Activated T-helper 17 cell treated with anti-CD3 and anti-CD28 coated beads, Interleukin-2, amount 50 U/mL, for 72 hours (primary cell): ENCODE results near the gene F13B. TPM values are rescaled to one million over a fixed set of nuclear protein-coding genes. Genes with fewer than 3 reads are reported as not detected.
"Not testable (repeated sequence)": the region's sequence is repeated elsewhere in the genome, so short reads cannot be mapped to it uniquely, and the experiment has no call there.

ENCODE experiments used
- ATAC-seq: fragments of 150-1000 bp; cut with Tn5 transposase; replicated peaks from 2 replicates; pipeline ENCODE4 v1.10.0; 2021; ENCODE audit warnings: mild to moderate bottlenecking, moderate library complexity
- H3K27ac Mint-ChIP-seq: one replicate; pipeline ENCODE4 v1.8.0; 2022; ENCODE audit warnings: mixed read lengths
- H3K27me3 Mint-ChIP-seq: one replicate; pipeline ENCODE4 v1.8.0; 2022; ENCODE audit warnings: mixed read lengths
- H3K36me3 Mint-ChIP-seq: one replicate; pipeline ENCODE4 v1.8.0; 2022; ENCODE audit warnings: low read depth, mild to moderate bottlenecking, mixed read lengths
- H3K4me1 Mint-ChIP-seq: one replicate; pipeline ENCODE4 v1.8.0; 2022; ENCODE audit warnings: mixed read lengths
- H3K4me3 Mint-ChIP-seq: one replicate; pipeline ENCODE4 v1.8.0; 2022; ENCODE audit warnings: mild to moderate bottlenecking, mixed read lengths
- H3K9me3 Mint-ChIP-seq: one replicate; pipeline ENCODE4 v1.8.0; 2022; ENCODE audit warnings: mixed read lengths
- total RNA-seq, 2 donors: library from RNA; stranded (reverse); gene quantifications; one replicate each; pipeline ENCODE4 v1.2.3, GENCODE V29; 2022

Gene F13B
- total RNA-seq, 2 donors from 2014 or later, result 0.13 TPM; not detected in 1

DNA sequence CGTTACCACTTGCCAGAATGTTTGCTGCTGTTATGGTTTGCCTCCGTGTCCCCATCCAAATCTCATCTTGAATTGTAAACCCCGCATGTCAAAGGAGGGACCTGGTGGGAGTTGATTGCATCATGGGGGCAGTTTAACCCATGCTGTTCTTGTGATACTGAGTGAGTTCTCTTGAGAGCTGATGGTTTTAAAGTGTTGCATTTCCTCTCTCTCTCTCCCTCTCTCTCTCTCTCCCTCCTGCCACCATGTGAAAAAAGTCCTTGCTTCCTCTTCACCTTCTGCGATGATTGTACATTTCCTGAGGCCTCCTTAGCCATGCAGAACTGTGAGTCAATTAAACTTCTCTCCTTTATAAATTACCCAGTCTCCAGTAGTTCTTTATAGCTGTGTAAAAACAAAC lies 45.3 kb downstream of the F13B start:
- Mint-ChIP-seq H3K27ac (no peak overlapping the region), H3K27me3 (no peaks in the 10 kb centered on the region), H3K4me1 (no peaks in the 10 kb centered on the region), H3K36me3 (no peaks in the 10 kb centered on the region), H3K9me3 (no peaks in the 10 kb centered on the region), H3K4me3 (no peak overlapping the region)
- ATAC-seq, result no peak

DNA sequence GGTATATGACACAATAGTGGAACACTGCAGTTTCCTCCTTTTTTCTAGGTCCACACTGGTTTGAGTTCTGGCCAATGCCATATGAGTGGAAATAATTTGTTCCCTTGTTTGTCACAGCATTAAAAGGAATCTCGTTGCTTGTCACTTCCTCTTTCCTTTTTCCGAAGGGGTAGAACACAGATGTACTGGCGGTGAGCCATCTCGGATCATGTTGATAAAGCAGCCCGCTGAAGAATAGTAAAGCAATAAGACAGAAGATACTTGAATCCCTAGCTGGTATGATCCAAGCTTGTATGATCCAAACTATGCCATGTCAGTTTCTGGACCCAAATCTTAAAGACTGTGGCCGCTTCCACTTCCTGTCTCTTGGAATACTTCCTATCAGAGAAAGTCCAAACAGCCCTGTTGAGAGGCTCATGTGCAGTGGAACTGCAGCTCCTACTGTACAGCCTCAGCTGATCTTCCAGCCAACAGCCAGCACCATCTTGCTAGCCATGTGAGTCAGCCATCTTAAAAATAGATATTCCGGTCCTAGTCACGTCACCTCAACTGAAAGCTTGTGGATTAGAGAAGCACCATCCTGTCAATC lies 49.4 kb downstream of the F13B start:
- Mint-ChIP-seq H3K36me3 (no peaks in the 10 kb centered on the region), H3K4me3 (no peak overlapping the region), H3K4me1 (no peaks in the 10 kb centered on the region), H3K9me3 (no peaks in the 10 kb centered on the region), H3K27me3 (no peaks in the 10 kb centered on the region), H3K27ac (no peak overlapping the region)
- ATAC-seq, result no peak

DNA sequence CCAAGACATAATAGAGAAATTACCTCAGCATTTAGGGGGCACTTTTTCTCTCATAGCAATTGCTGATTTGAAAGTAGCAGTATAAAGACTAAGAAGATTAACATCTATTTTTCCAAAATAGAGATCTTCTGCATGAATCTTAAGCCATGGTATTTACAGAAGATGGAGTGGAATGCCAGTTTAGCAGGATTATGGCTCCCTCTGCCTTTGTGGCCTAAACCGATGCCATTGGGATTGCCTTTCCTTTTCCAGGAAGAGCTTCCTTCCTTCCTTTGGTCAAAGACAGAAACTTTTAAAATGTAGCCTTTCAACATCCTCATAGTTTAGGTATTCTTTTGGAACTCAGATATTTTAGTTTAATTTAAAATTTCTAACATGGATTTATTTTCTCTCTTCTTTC lies 50.3 kb downstream of the F13B start:
- no peak overlapping the region for H3K27ac Mint-ChIP-seq
- no peak for ATAC-seq
- no peaks in the 10 kb centered on the region for H3K4me1 Mint-ChIP-seq
- peaks cover under 1% of the 10 kb centered on the region for H3K9me3 Mint-ChIP-seq
- no peaks in the 10 kb centered on the region for H3K27me3 Mint-ChIP-seq
- H3K36me3 Mint-ChIP-seq, result no peaks in the 10 kb centered on the region
- H3K4me3 Mint-ChIP-seq, result no peak overlapping the region

DNA sequence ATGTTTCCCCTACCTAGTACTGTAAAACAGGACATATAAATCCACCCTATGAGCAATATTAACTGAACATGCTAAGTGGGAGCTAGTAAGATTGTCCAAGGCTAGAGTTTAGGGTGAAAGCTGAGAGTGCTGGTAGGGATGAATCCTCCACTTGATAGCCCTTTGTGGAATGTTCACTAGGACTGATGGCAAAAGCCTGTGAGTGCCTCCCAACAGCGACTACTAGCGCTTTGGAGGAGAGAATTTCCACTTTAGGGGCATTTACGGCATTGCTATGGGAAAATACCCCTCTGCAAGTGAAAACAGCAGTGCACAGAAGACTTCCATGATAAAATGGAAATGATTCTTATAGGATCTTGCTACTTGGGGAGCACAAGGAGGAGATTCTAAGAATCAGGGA lies 53.8 kb downstream of the F13B start:
- Mint-ChIP-seq H3K36me3 (no peaks in the 10 kb centered on the region), H3K4me3 (no peak overlapping the region), H3K27me3 (no peaks in the 10 kb centered on the region), H3K9me3 (peaks cover 4% of the 10 kb centered on the region), H3K27ac (no peak overlapping the region), H3K4me1 (no peaks in the 10 kb centered on the region)
- ATAC-seq, result no peak

DNA sequence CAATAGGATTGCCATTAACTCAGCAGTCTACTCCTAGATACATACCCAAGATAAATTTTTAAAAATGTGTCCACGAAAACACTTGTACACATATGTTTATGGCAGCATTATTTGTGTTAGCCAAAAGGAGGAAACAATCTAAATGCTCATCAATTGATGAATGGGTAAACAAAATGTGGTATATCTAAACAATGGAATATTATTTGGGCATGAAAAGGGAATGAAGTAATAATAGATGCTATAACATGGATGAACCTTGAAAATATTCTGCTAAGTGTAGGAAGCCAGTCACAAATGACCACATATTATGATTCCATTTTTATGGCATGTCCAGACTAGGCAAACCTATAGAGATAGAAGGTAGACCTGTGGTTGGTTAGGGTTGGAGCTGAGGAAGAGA lies 55.4 kb downstream of the F13B start:
- H3K4me3 Mint-ChIP-seq, result no peak overlapping the region
- H3K27me3 Mint-ChIP-seq, result no peaks in the 10 kb centered on the region
- ATAC-seq, result no peak
- H3K9me3 Mint-ChIP-seq, result peaks cover 4% of the 10 kb centered on the region
- no peaks in the 10 kb centered on the region for H3K36me3 Mint-ChIP-seq
- no peaks in the 10 kb centered on the region for H3K4me1 Mint-ChIP-seq
- no peak overlapping the region for H3K27ac Mint-ChIP-seq

DNA sequence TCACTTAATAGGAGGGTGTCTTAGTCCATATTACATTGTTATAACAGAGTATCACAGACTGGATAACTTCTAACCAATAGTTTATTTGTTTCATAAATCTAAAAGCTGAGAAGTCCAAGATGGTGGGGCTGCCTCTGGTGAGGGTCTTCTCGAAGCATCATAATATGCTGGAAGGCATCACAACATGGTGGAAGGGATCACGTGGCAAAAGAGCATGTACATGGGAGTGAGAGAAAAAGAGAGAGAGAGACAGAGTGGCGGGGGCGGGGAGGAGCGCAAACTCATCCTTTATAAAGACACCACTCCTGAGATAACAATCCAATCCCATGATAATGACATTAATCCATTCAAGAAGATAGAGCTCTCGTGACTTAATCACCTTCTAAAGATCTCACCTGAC lies 58.2 kb downstream of the F13B start:
- H3K36me3 Mint-ChIP-seq, result no peaks in the 10 kb centered on the region
- H3K27ac Mint-ChIP-seq, result no peak overlapping the region
- H3K4me1 Mint-ChIP-seq, result no peaks in the 10 kb centered on the region
- no peak for ATAC-seq
- no peak overlapping the region for H3K4me3 Mint-ChIP-seq
- H3K27me3 Mint-ChIP-seq, result peaks cover 3% of the 10 kb centered on the region
- H3K9me3 Mint-ChIP-seq, result peaks cover 4% of the 10 kb centered on the region

DNA sequence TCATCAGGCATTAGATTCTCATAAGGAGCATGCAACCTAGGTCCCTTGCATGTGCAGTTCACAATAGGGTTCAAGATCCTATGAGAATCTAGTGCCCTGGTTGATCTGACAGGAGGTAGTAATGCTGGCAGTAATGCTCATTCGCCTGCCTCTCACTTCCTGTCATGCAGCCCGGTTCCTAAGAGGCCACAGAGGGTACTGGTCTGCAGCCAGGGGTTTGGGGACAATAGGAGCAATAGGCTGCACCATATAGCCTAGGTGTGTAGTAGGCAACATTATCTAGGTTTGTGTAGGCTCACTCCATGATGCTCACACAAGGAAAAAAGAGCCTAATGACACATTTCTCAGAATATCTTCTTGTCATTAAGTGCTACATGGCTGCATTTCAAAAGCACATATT lies 63.9 kb downstream of the F13B start:
- Mint-ChIP-seq H3K4me1 (no peaks in the 10 kb centered on the region), H3K36me3 (no peaks in the 10 kb centered on the region)
- no peak for ATAC-seq

DNA sequence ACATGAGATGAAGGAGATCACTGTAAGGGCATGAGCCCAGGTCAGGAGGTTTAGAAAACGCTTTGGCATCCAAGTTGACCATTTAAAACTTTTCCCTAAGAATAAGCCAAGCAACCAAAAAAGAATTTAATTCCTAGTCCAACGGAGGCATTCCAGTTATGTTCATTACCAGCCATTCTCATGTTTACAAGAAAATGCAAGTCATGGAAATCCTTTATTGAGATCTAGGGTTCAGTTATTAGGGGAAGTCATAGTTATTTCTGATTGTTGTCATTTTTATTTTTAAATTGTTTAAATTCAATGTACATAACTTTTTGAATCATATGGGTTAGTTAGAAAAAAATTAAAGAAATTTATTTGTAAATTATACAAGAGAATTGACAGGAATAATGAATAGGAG lies 65.2 kb downstream of the F13B start:
- H3K36me3 Mint-ChIP-seq, result no peaks in the 10 kb centered on the region
- no peak overlapping the region for H3K27ac Mint-ChIP-seq
- no peak for ATAC-seq
- no peak overlapping the region for H3K4me3 Mint-ChIP-seq
- H3K27me3 Mint-ChIP-seq, result peaks cover 3% of the 10 kb centered on the region
- H3K9me3 Mint-ChIP-seq, result no peaks in the 10 kb centered on the region
- H3K4me1 Mint-ChIP-seq, result no peaks in the 10 kb centered on the region

More for the DNA sequence above, 63.9 kb downstream of the F13B start:
- Mint-ChIP-seq H3K4me3 (no peak overlapping the region), H3K27ac (no peak overlapping the region), H3K9me3 (no peaks in the 10 kb centered on the region), H3K27me3 (peaks cover 3% of the 10 kb centered on the region)

DNA sequence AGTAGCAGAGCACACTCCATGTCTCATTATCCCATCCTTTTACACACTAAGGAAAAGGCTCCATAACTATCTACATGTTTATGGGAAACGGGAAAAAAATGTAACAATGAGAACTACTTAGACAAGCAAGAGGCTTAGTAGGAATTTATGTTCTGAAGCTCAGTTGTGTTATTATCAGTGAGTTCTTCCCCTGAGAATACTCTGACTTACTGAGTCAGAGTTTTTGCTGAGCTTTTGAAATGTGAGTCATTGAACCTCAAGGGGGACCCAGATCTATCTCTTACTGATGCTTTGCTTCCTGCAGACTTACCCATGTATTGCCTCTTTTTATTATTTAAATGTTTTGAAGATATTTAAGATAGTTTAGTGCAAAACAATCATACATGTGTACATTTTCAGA lies 69.6 kb downstream of the F13B start:
- H3K4me3 Mint-ChIP-seq, result no peak overlapping the region
- no peaks in the 10 kb centered on the region for H3K4me1 Mint-ChIP-seq
- no peaks in the 10 kb centered on the region for H3K36me3 Mint-ChIP-seq
- no peak overlapping the region for H3K27ac Mint-ChIP-seq
- ATAC-seq, result peak; percentile 26
- H3K9me3 Mint-ChIP-seq, result no peaks in the 10 kb centered on the region
- no peaks in the 10 kb centered on the region for H3K27me3 Mint-ChIP-seq

DNA sequence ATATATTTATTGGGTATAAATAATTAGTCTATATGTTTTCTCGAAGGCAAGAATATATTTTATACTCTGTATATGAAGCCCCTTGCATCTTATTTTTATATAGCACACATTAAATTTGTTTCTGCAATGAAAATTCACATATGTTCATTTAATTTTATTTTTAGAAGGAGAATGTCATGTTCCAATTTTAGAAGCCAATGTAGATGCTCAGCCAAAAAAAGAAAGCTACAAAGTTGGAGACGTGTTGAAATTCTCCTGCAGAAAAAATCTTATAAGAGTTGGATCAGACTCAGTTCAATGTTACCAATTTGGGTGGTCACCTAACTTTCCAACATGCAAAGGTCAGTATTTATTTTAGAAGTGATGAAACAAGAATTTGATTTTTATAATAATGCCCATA lies 73.1 kb downstream of the F13B start:
- Mint-ChIP-seq H3K27ac (no peak overlapping the region), H3K36me3 (no peaks in the 10 kb centered on the region), H3K4me3 (no peak overlapping the region), H3K9me3 (no peaks in the 10 kb centered on the region), H3K27me3 (no peaks in the 10 kb centered on the region), H3K4me1 (no peaks in the 10 kb centered on the region)
- no peak for ATAC-seq

DNA sequence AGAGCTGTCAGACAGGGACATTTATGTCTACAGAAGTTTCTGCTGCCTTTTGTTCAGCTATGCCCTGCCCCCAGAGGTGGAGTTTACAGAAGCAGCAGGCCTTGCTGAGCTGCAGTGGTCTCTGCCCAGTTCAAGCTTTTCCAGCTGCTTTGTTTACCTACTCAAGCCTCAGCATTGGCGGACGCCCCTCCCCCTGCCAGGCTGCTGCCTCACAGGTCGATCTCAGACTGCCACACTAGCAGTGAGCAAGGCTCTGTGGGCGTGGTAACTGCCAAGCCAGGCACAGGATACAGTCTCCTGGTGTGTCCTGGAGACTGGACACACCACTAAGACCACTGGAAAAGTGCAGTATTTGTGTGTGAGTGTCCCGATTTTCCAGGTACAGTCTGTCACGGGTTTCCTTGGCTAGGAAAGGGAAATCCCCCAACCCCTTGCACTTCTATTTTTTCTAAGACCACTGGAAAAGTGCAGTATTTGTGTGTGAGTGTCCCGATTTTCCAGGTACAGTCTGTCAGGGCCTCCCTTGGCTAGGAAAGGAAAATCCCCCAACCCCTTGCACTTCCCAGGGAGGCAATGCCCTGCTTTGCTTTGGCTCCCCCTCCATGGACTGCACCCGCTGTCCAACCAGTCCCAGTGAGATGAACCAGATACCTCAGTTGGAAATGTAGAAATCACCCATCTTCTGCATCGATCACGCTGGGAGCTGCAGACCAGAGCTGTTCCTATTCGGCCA lies 75.0 kb downstream of the F13B start:
- not testable (repeated sequence) for H3K4me1 Mint-ChIP-seq, H3K36me3 Mint-ChIP-seq, H3K27ac Mint-ChIP-seq, H3K4me3 Mint-ChIP-seq, H3K27me3 Mint-ChIP-seq, ATAC-seq, H3K9me3 Mint-ChIP-seq

Other genes starting within 250 kb of the F13B start
- under 1 TPM in 1 of 2 donors, not detected in 1; 0.24 TPM for gene CFHR1, start 247.5 kb downstream of the F13B start, total RNA-seq
- not detected for gene CFHR4, start 179.2 kb downstream of the F13B start, total RNA-seq
- not detected for gene CFHR2, start 123.5 kb downstream of the F13B start, total RNA-seq
- not detected for gene CFHR5, start 89.7 kb downstream of the F13B start, total RNA-seq
- 10 to 100 TPM; 59.0 to 61.5 TPM for gene ASPM, start 79.4 kb upstream of the F13B start, total RNA-seq
- gene ZBTB41, start 134.0 kb upstream of the F13B start, total RNA-seq, result 10 to 100 TPM in 1 of 2 donors, 1 to 10 TPM in 1; 5.9 to 13.4 TPM
- gene CRB1, start 201.0 kb upstream of the F13B start, total RNA-seq, result under 1 TPM in 1 of 2 donors, not detected in 1; 0.58 TPM